SK-N-SH treated with all-trans-retinoic acid at 6 μM for 48 hours (cell line): ENCODE measurements around the gene SORL1.

ENCODE experiments used
- ATAC-seq: fragments of 200-7000 bp; cut with Tn5 transposase; 3 replicates; pipeline ENCODE4 v1.9.1; 2020; ENCODE audit warnings: mild to moderate bottlenecking, moderate library complexity
- ARNTL ChIP-seq: fragments of 450-650 bp; formaldehyde crosslinking; IDR thresholded peaks from 2 replicates; pipeline ENCODE4 v1.5.0; 2020; ENCODE audit warnings: low read depth, mild to moderate bottlenecking, moderate library complexity, borderline replicate concordance
- BACH2 ChIP-seq: fragments of 250-450 bp; sonication (Bioruptor Pico); IDR thresholded peaks from 2 replicates; pipeline ENCODE4 v1.9.0; 2021; ENCODE audit warnings: mild to moderate bottlenecking, borderline replicate concordance
- CREB5 ChIP-seq: fragments of 250-450 bp; sonication (Bioruptor Pico); IDR thresholded peaks from 2 replicates; pipeline ENCODE4 v1.5.1; 2020; ENCODE audit warnings: low read depth, mild to moderate bottlenecking, moderate library complexity
- CSDC2 ChIP-seq: fragments of 250-450 bp; sonication (Bioruptor Pico); IDR thresholded peaks from 2 replicates; pipeline ENCODE4 v1.5.0; 2020; ENCODE audit warnings: mild to moderate bottlenecking, moderate library complexity
- CSRNP3 ChIP-seq: fragments of 250-450 bp; sonication (Bioruptor Pico); IDR thresholded peaks from 2 replicates; pipeline ENCODE4 v1.5.1; 2021; ENCODE audit warnings: mild to moderate bottlenecking, moderate library complexity
- ESRRG ChIP-seq: fragments of 250-450 bp; sonication (Bioruptor Pico); IDR thresholded peaks from 2 replicates; pipeline ENCODE4 v1.6.1; 2021; ENCODE audit warnings: mild to moderate bottlenecking
- ISL1 ChIP-seq: fragments of 250-450 bp; sonication (Bioruptor Pico); IDR thresholded peaks from 2 replicates; pipeline ENCODE4 v2.1.2; 2022; ENCODE audit warnings: mild to moderate bottlenecking, moderate library complexity
- OSR1 ChIP-seq: fragments of 250-450 bp; sonication (Bioruptor Pico); IDR thresholded peaks from 2 replicates; pipeline ENCODE4 v1.8.0; 2022; ENCODE audit warnings: moderate library complexity, mild to moderate bottlenecking, inconsistent platforms
- PATZ1 ChIP-seq: fragments of 250-450 bp; sonication (Bioruptor Pico); IDR thresholded peaks from 2 replicates; pipeline ENCODE4 v1.8.0; 2020; ENCODE audit warnings: mild to moderate bottlenecking, moderate library complexity, borderline replicate concordance
- POU6F1 ChIP-seq: fragments of 250-450 bp; sonication (Bioruptor Pico); IDR thresholded peaks from 2 replicates; pipeline ENCODE4 v1.8.0; 2021; ENCODE audit warnings: low read depth, mild to moderate bottlenecking, moderate library complexity, borderline replicate concordance
- PPARA ChIP-seq: fragments of 250-450 bp; sonication (Bioruptor Pico); IDR thresholded peaks from 2 replicates; pipeline ENCODE4 v1.5.0; 2020; ENCODE audit warnings: mild to moderate bottlenecking, borderline replicate concordance
- RARB ChIP-seq: fragments of 250-450 bp; sonication (Bioruptor Pico); IDR thresholded peaks from 2 replicates; pipeline ENCODE4 v1.8.0; 2021; ENCODE audit warnings: mild to moderate bottlenecking, moderate library complexity
- SNAI2 ChIP-seq: fragments of 250-450 bp; sonication (Bioruptor Pico); IDR thresholded peaks from 2 replicates; pipeline ENCODE4 v1.5.0; 2020; ENCODE audit warnings: mild to moderate bottlenecking, moderate library complexity
- TCF4 ChIP-seq: fragments of 250-450 bp; sonication (Bioruptor Pico); IDR thresholded peaks from 2 replicates; pipeline ENCODE4 v1.8.0; 2021; ENCODE audit warnings: mild to moderate bottlenecking, moderate library complexity, borderline replicate concordance
- TOX ChIP-seq: fragments of 250-450 bp; sonication (Bioruptor Pico); IDR thresholded peaks from 2 replicates; pipeline ENCODE4 v1.8.0; 2021; ENCODE audit warnings: mild to moderate bottlenecking, moderate library complexity, borderline replicate concordance
- TSHZ2 ChIP-seq: fragments of 250-450 bp; sonication (Bioruptor Pico); IDR thresholded peaks from 2 replicates; pipeline ENCODE4 v1.5.0; 2020; ENCODE audit warnings: mild to moderate bottlenecking, moderate library complexity
- ZFP3 ChIP-seq: fragments of 250-450 bp; sonication (Bioruptor Pico); IDR thresholded peaks from 2 replicates; pipeline ENCODE4 v1.5.0; 2020; ENCODE audit warnings: mild to moderate bottlenecking, moderate library complexity
- ZFP30 ChIP-seq: fragments of 450-650 bp; formaldehyde crosslinking; IDR thresholded peaks from 2 replicates; pipeline ENCODE4 v1.5.0; 2022; ENCODE audit warnings: mild to moderate bottlenecking, moderate library complexity
- ZNF565 ChIP-seq: fragments of 450-650 bp; formaldehyde crosslinking; conservative IDR thresholded peaks from 2 replicates; pipeline ENCODE4 v1.5.0; 2020; ENCODE audit warnings: low read depth, mild to moderate bottlenecking, moderate library complexity
- ZNF70 ChIP-seq: fragments of 450-650 bp; formaldehyde crosslinking; IDR thresholded peaks from 2 replicates; pipeline ENCODE4 v1.5.0; 2020; ENCODE audit warnings: mild to moderate bottlenecking, moderate library complexity
- ZNF8 ChIP-seq: fragments of 450-650 bp; formaldehyde crosslinking; IDR thresholded peaks from 2 replicates; pipeline ENCODE4 v1.5.0; 2020; ENCODE audit warnings: mild to moderate bottlenecking, moderate library complexity

Gene SORL1

GRCh38 chr11:121474680-121475079 is 22.6 kb downstream of the SORL1 start:
- TF ChIP-seq PPARA (CRISPR knock-in tag) (no peak), ZNF565 (CRISPR knock-in tag) (no peak), ISL1 (no peak), ARNTL (CRISPR knock-in tag) (no peak), PATZ1 (CRISPR knock-in tag) (no peak), TOX (CRISPR knock-in tag) (no peak), RARB (CRISPR knock-in tag) (no peak), TCF4 (no peak), SNAI2 (no peak), ESRRG (CRISPR knock-in tag) (no peak), ZNF70 (no peak), ZFP30 (CRISPR knock-in tag) (no peak), CREB5 (CRISPR knock-in tag) (no peak)
- TF ChIP-seq, all 23 proteins: peak for 0
- ATAC-seq: no peak

GRCh38 chr11:121476379-121477032 is 24.4 kb downstream of the SORL1 start:
- no peak for TF ChIP-seq ARNTL (CRISPR knock-in tag)
- no peak for TF ChIP-seq CSRNP3 (CRISPR knock-in tag)
- no peak for TF ChIP-seq RARB (CRISPR knock-in tag)
- TF ChIP-seq ZNF8 (CRISPR knock-in tag): no peak
- TF ChIP-seq BACH2 (CRISPR knock-in tag): no peak
- TF ChIP-seq ESRRG (CRISPR knock-in tag): no peak
- no peak for TF ChIP-seq CSDC2
- no peak for TF ChIP-seq OSR1 (CRISPR knock-in tag)
- TF ChIP-seq POU6F1 (CRISPR knock-in tag): no peak
- TF ChIP-seq TSHZ2 (CRISPR knock-in tag): no peak
- TF ChIP-seq PPARA (CRISPR knock-in tag): no peak
- TF ChIP-seq ZNF565 (CRISPR knock-in tag): no peak
- TF ChIP-seq ZFP3: no peak
- TF ChIP-seq ISL1: no peak
- no peak for TF ChIP-seq TOX (CRISPR knock-in tag)
- no peak for ATAC-seq
